Neuronal stem cell (in vitro differentiated cells): ENCODE results near the gene ZNF141. TPM values are rescaled to one million over a fixed set of nuclear protein-coding genes. Genes with fewer than 3 reads are reported as not detected.

ENCODE experiments used
- DNase-seq: peaks from one replicate; pipeline ENCODE4 v3.0.0-alpha.2; 2013; ENCODE audit warnings: low spot score
- H2AFZ ChIP-seq: one replicate; pipeline ENCODE4 v1.6.1; 2013; ENCODE audit warnings: mild to moderate bottlenecking, low read length, inconsistent platforms
- H2AK5ac ChIP-seq: 2 replicates; pipeline ENCODE4 v1.6.1; 2013; ENCODE audit warnings: low read depth, mild to moderate bottlenecking, inconsistent platforms, low read length, moderate library complexity, mixed read lengths
- H2BK120ac ChIP-seq: 2 replicates; pipeline ENCODE4 v1.6.1; 2013; ENCODE audit warnings: low read depth, mild to moderate bottlenecking, inconsistent platforms, low read length, moderate library complexity, mixed read lengths
- H2BK12ac ChIP-seq: one replicate; pipeline ENCODE4 v1.6.1; 2013; ENCODE audit warnings: low read length, inconsistent platforms
- H2BK15ac ChIP-seq: 2 replicates; pipeline ENCODE4 v1.6.1; 2013; ENCODE audit warnings: mild to moderate bottlenecking, low read length, inconsistent platforms, mixed read lengths
- H2BK5ac ChIP-seq: one replicate; pipeline ENCODE4 v1.6.1; 2013; ENCODE audit warnings: inconsistent platforms, mild to moderate bottlenecking, low read length, moderate library complexity
- H3K14ac ChIP-seq: one replicate; pipeline ENCODE4 v1.6.1; 2013; ENCODE audit warnings: low read length, inconsistent platforms
- H3K18ac ChIP-seq: 2 replicates; pipeline ENCODE4 v1.6.1; 2013; ENCODE audit warnings: low read length, inconsistent platforms
- H3K23ac ChIP-seq: 2 replicates; pipeline ENCODE4 v1.6.1; 2013; ENCODE audit warnings: low read depth, mild to moderate bottlenecking, mixed read lengths, low read length, inconsistent platforms; ENCODE audit not compliant: poor library complexity
- H3K27ac ChIP-seq: replicated peaks from 3 replicates; pipeline ENCODE4 v1.5.1; 2013; ENCODE audit warnings: low read length, inconsistent platforms
- H3K27me3 ChIP-seq, 3 experiments: 2 replicates each; pipeline ENCODE4 v1.6.1; 2013; ENCODE audit warnings: low read length in 3 of 3, mild to moderate bottlenecking in 2 of 3, inconsistent platforms in 1 of 3, low read depth in 1 of 3, mixed read lengths in 1 of 3, moderate library complexity in 1 of 3; ENCODE audit not compliant: control insufficient read depth in 3 of 3, insufficient read depth in 3 of 3
- H3K36me3 ChIP-seq, 2 donors: replicated peaks in 1 of 2; 2 replicates each; pipeline ENCODE4 v1.6.1; 2013; ENCODE audit warnings: low read length in 2 of 2; ENCODE audit not compliant: control insufficient read depth in 2 of 2, insufficient read depth in 2 of 2
- H3K4ac ChIP-seq: 2 replicates; pipeline ENCODE4 v1.6.1; 2013; ENCODE audit warnings: inconsistent platforms, mild to moderate bottlenecking, low read length, moderate library complexity
- H3K4me1 ChIP-seq, 2 donors: 1 replicate in 1 of 2; 2 replicates in 1 of 2; pipeline ENCODE4 v1.6.1; 2013; ENCODE audit warnings: low read length in 2 of 2, low read depth in 1 of 2; ENCODE audit not compliant: control insufficient read depth in 2 of 2, insufficient read depth in 1 of 2
- H3K4me2 ChIP-seq: one replicate; pipeline ENCODE4 v1.6.1; 2013; ENCODE audit warnings: mild to moderate bottlenecking, low read length, inconsistent platforms; ENCODE audit not compliant: insufficient read depth, poor library complexity, severe bottlenecking
- H3K4me3 ChIP-seq, 2 donors: 2 replicates each; pipeline ENCODE4 v1.5.1; 2013; ENCODE audit warnings: low read length in 2 of 2, mild to moderate bottlenecking in 2 of 2, inconsistent platforms in 1 of 2, moderate library complexity in 1 of 2
- H3K79me1 ChIP-seq: one replicate; pipeline ENCODE4 v1.6.1; 2013; ENCODE audit warnings: low read depth, mild to moderate bottlenecking, inconsistent platforms, low read length, moderate library complexity
- H3K9ac ChIP-seq: one replicate; pipeline ENCODE4 v1.6.1; 2013; ENCODE audit warnings: mild to moderate bottlenecking, low read depth, low read length, inconsistent platforms; ENCODE audit not compliant: poor library complexity
- H3K9me3 ChIP-seq, 2 donors: replicated peaks in 1 of 2; 2 replicates each; pipeline versions ENCODE3 to v1.6.1; 2013; ENCODE audit warnings: low read length in 2 of 2, mild to moderate bottlenecking in 2 of 2, inconsistent platforms in 1 of 2, low read depth in 1 of 2, mixed read lengths in 1 of 2, moderate library complexity in 1 of 2; ENCODE audit not compliant: control insufficient read depth in 2 of 2, insufficient read depth in 1 of 2
- H4K8ac ChIP-seq: one replicate; pipeline ENCODE4 v1.6.1; 2013; ENCODE audit warnings: low read depth, mild to moderate bottlenecking, inconsistent platforms, low read length, moderate library complexity
- H4K91ac ChIP-seq: one replicate; pipeline ENCODE4 v1.6.1; 2013; ENCODE audit warnings: low read length, low read depth, mild to moderate bottlenecking, inconsistent platforms; ENCODE audit not compliant: poor library complexity
- WGBS, 2 donors: extraction: QIAGEN DNeasy Blood & Tissue Kit; methylation state at CpG; one replicate each; pipeline ENCODE4 v1.1.7; 2013; ENCODE audit warnings: missing lambda C conversion rate in 2 of 2, mixed read lengths in 1 of 2; ENCODE audit not compliant: insufficient read length in 2 of 2, insufficient replicate concordance in 1 of 2; ENCODE audit errors: extremely low coverage in 2 of 2; 5-methylcytosine and 5-hydroxymethylcytosine counted together
- polyA plus RNA-seq, 2 experiments: library from polyadenylated mRNA; stranded (reverse); fragments of 200-250 nt; gene quantifications; one replicate each; pipeline ENCODE4 v1.2.3, GENCODE V29; 2013

The ZNF141 gene
- polyA plus RNA-seq (2013, experiment 1 of 2): 16.1 TPM
- 17.9 TPM for polyA plus RNA-seq (2013, experiment 2 of 2)

GRCh38 chr4:337143-337931 is at the start of gene ZNF141:
Gene ZNF141, plus strand, starts transcription at chr4:337814. Its CDS starts 170 bp downstream, at chr4:337984.
- Histone ChIP-seq H3K4me3 (peak within 1 kb of the TSS; percentile 93 to 99), H3K27ac (peak within 1 kb of the TSS; percentile 90), H2BK5ac (peak within 1 kb of the TSS; percentile 94), H3K79me1 (peaks cover 9% of the 10 kb centered on the region), H3K27me3 (peaks cover 0 to 13% (median 0%) of the 10 kb centered on the region in 3 experiments), H3K36me3 (peaks cover 4 to 36% of the 10 kb centered on the region in 2 donors), H2AFZ (peak within 1 kb of the TSS; percentile 93), H3K4ac (peak within 1 kb of the TSS; percentile 68), H3K23ac (peak within 1 kb of the TSS; percentile 99), H4K91ac (peak within 1 kb of the TSS; percentile 99), H2BK15ac (peak within 1 kb of the TSS; percentile 94), H3K18ac (peak within 1 kb of the TSS; percentile 98), H3K4me2 (peak within 1 kb of the TSS; percentile 85), H3K9me3 (peaks cover 6 to 55% of the 10 kb centered on the region in 2 donors), H2BK120ac (peak within 1 kb of the TSS; percentile 77), H4K8ac (no peak within 1 kb of the TSS), H2BK12ac (no peak within 1 kb of the TSS), H3K4me1 (peaks cover 0 to 6% of the 10 kb centered on the region in 2 donors), H3K9ac (peak within 1 kb of the TSS; percentile 95), H2AK5ac (peak within 1 kb of the TSS; percentile 43), H3K14ac (peak within 1 kb of the TSS; percentile 86)
- no CpG with 5 or more reads among the region's 59 CpGs for WGBS, 2 donors
- peak; percentile 96 for DNase-seq

GRCh38 chr4:288891-289290 is 48.7 kb upstream of the ZNF141 start:
- no peak overlapping the region for H3K4ac ChIP-seq
- no peak overlapping the region for H3K18ac ChIP-seq
- no peak overlapping the region for H3K4me2 ChIP-seq
- no peaks in the 10 kb centered on the region for H3K4me1 ChIP-seq
- no peak for DNase-seq
- H3K27ac ChIP-seq: no peak overlapping the region
- H4K91ac ChIP-seq: no peak overlapping the region
- H2AK5ac ChIP-seq: no peak overlapping the region
- no peak overlapping the region for H3K9ac ChIP-seq
- no peak overlapping the region for H3K23ac ChIP-seq
- peaks cover 0 to 18% of the 10 kb centered on the region in 2 donors for H3K36me3 ChIP-seq
- no peak overlapping the region for H3K4me3 ChIP-seq
- peaks cover 24 to 52% of the 10 kb centered on the region in 2 donors for H3K9me3 ChIP-seq
- no peak overlapping the region for H2BK15ac ChIP-seq
- H2AFZ ChIP-seq: no peak overlapping the region
- peaks cover 5% of the 10 kb centered on the region for H3K79me1 ChIP-seq
- H4K8ac ChIP-seq: no peak overlapping the region
- no CpG with 5 or more reads among the region's 2 CpGs for WGBS, 2 donors
- H3K14ac ChIP-seq: no peak overlapping the region
- H2BK120ac ChIP-seq: no peak overlapping the region
- no peak overlapping the region for H2BK12ac ChIP-seq
- H3K27me3 ChIP-seq: no peaks in the 10 kb centered on the region
- no peak overlapping the region for H2BK5ac ChIP-seq

GRCh38 chr4:294732-295131 is 42.9 kb upstream of the ZNF141 start:
- no peak overlapping the region for H2BK5ac ChIP-seq
- no peak overlapping the region for H4K91ac ChIP-seq
- H3K36me3 ChIP-seq: peaks cover 3 to 18% of the 10 kb centered on the region in 2 donors
- no peak overlapping the region for H3K4me2 ChIP-seq
- H4K8ac ChIP-seq: no peak overlapping the region
- no peak overlapping the region for H3K9ac ChIP-seq
- no peak overlapping the region for H2AFZ ChIP-seq
- no peaks in the 10 kb centered on the region for H3K4me1 ChIP-seq
- H3K14ac ChIP-seq: no peak overlapping the region
- no CpG with 5 or more reads among the region's 3 CpGs for WGBS, 2 donors
- peaks cover 3% of the 10 kb centered on the region for H3K79me1 ChIP-seq
- no peak overlapping the region for H3K23ac ChIP-seq
- H3K4me3 ChIP-seq: no peak overlapping the region
- H3K27me3 ChIP-seq: no peaks in the 10 kb centered on the region
- H3K18ac ChIP-seq: no peak overlapping the region
- peaks cover 21 to 49% of the 10 kb centered on the region in 2 donors for H3K9me3 ChIP-seq
- no peak overlapping the region for H2BK12ac ChIP-seq
- H2BK120ac ChIP-seq: no peak overlapping the region
- DNase-seq: no peak
- H3K4ac ChIP-seq: no peak overlapping the region
- H2BK15ac ChIP-seq: no peak overlapping the region
- H3K27ac ChIP-seq: no peak overlapping the region
- no peak overlapping the region for H2AK5ac ChIP-seq

- Histone ChIP-seq H3K4ac (no peak overlapping the region), H3K4me1 (peaks cover 0 to 2% of the 10 kb centered on the region in 2 donors), H3K9me3 (peaks cover 9 to 42% of the 10 kb centered on the region in 2 donors), H3K23ac (no peak overlapping the region), H3K4me3 (no peak overlapping the region), H2BK5ac (no peak overlapping the region), H4K91ac (no peak overlapping the region), H3K79me1 (no peaks in the 10 kb centered on the region), H2AK5ac (no peak overlapping the region), H2BK120ac (no peak overlapping the region), H3K36me3 (peaks cover 0 to 4% of the 10 kb centered on the region in 2 donors), H3K18ac (no peak overlapping the region), H2AFZ (no peak overlapping the region), H2BK12ac (no peak overlapping the region), H3K4me2 (no peak overlapping the region), H4K8ac (no peak overlapping the region), H3K27ac (no peak overlapping the region), H3K14ac (no peak overlapping the region), H2BK15ac (no peak overlapping the region), H3K9ac (no peak overlapping the region), H3K27me3 (peaks cover 0 to 3% (median 0%) of the 10 kb centered on the region in 3 experiments)
- DNase-seq: no peak
- WGBS, 2 donors: no CpG with 5 or more reads among the region's 4 CpGs
Measured at GRCh38 chr4:302381-302780, 35.2 kb upstream of the ZNF141 start.
